ACHN (cell line): ENCODE results near the gene FRRS1L.
A peak's percentile ranks its signal among the peaks of the same experiment; 100 is the strongest.

Source experiments
- DNase-seq: peaks from one replicate; pipeline ENCODE4 v3.0.0-alpha.2; 2015
- in situ Hi-C: cut with HindIII; loops from 2 replicates; pipeline ENCODE4 v1.10.0; 2017; ENCODE audit warnings: low sequenced_read_pairs, low pct_ligation_motif_present, low pct_unique_long_range_greater_than_20kb

FRRS1L gene

GRCh38 chr9:109115931-109116526 lies 51.0 kb downstream of the FRRS1L start:
- DNase-seq, result no peak
- in situ Hi-C loops, result no loop called here

DNA sequence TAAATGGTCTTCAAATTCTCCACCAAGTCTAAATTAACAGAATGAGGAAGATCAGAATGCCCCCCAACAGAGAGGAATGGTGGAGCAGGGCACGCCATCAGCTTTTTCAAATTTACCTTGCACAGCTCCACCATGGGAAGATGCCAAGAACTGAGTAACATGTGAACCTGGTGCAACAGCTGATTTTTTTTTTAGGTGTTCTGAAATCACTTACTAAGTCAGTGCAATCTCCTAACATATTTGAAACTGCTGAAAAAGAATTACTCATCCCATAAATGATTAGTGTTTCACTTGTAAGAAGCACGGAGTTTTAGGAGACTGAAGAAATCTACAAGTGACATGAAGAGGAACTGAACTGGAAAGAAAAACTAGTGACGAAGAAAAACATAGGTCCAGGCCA lies 52.4 kb downstream of the FRRS1L start:
- in situ Hi-C loops, result no loop called here
- peak; percentile 82 for DNase-seq

DNA sequence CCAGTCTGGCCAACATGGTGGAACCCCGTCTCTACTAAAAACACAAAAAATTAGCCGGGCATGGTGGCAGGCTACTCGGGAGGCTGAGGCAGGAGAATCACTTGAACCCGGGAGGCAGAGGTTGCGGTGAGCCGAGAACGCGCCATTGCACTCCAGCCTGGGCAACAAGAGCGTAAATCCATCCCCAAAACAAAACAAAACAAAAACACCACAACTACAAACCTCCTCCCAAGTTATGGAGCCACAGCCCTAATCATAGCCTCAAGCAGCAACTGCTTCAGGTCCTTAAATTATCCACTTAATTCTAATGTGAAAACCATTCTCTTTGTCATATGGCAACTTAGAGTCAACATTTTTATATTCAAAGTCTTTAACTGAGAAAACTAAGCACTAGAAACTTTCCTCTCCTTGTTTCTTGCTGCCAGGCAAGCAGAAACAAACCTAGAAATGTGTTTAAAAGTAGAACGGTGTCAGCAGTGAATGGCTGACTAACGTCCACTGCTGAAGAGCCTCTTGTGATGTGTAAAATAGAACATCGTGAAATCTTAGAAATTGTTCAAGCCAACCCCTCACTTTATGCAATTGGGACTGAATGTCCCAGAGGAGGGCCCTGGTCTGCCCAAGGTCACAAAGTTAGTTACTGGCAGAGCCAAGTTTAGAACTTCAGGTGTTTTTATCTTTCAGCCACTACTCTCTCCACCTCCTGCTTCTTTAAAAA lies 53.0 kb downstream of the FRRS1L start:
- no peak for DNase-seq
- in situ Hi-C loops, result no loop called here

GRCh38 chr9:109113254-109113653 lies 53.8 kb downstream of the FRRS1L start:
- no peak for DNase-seq
- in situ Hi-C loops, result no loop called here

DNA sequence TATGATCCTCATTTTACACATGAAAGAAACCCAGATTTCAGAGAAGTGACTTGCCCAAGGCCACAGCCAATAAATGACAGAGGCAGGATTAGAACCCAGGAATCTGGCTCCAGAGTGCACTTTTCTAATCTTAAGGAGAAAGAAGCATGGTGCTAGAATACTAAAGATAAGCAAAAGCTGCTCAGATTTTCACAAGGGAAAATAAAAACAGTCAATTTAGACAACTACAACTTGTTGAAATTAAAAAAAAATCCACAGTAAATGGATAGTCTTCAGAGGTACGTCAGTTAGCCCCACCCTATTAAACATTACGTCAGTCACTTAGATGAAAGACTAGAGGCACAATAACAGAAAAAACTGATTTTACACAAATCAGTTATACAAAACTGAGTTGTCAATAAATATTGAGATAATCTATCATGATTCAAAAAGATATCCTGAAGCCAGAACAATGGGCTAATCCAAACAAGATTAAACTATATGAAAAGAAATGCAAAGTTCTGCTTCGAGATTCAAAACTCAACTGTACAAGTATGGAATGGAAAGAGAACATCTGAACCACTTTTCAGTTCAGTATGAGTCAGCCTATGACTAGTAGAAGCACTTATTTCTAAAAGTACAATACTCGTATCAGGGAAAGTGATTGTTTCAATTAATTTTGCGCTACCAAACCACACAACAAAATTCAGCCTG lies 56.6 kb downstream of the FRRS1L start:
- in situ Hi-C loops, result no loop called here
- peak; percentile 75 for DNase-seq

GRCh38 chr9:109109967-109110328 lies 57.1 kb downstream of the FRRS1L start:
- DNase-seq, result peak; percentile 30
- in situ Hi-C loops, result no loop called here

- DNase-seq, result peak; percentile 31
- in situ Hi-C loops, result no loop called here
Observed at GRCh38 chr9:109108318-109108717, 58.7 kb downstream of the FRRS1L start.

GRCh38 chr9:109107402-109108240 lies 59.4 kb downstream of the FRRS1L start:
- DNase-seq, result peak; percentile 71
- in situ Hi-C loops, result no loop called here

DNA sequence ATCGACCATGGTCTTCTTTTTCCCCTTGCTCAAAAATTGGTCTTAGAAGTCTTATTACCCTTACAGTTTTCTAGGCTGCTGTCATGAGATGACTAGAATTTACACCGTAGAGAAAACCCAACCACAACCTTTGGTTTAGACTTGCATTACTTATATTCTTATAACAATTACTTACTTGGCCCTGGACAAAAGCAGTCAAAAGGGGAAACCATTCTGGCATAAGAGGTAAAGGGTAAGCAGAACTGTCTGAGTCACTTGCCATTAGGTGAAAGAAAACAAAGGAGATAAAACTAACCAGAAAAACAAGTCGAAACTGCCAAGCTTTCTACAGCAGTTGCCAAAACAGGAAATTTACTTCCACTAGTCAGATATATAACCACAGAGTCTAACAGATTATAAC lies 65.2 kb downstream of the FRRS1L start:
- no peak for DNase-seq
- in situ Hi-C loops, result no loop called here

DNA sequence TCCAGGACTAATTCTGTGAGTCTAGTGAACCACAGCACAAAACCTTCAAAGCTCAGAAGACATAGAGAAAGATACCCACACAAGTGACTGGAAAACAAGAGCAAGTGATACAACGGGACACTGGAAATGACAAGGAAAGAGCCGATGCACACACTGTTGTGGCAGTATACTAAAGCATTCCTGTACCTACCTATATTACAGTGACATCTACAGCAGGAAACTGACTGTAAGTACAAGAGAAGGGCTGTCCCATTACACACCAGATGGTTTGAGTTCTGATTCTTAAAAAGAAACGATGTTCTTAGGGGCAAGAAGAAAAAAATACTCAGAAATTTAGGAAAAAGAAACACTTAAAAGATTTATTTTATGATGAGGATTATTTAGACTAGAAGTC lies 65.8 kb downstream of the FRRS1L start:
- in situ Hi-C loops, result no loop called here
- no peak for DNase-seq

- in situ Hi-C loops, result no loop called here
Observed at GRCh38 chr9:109100543-109101201, 66.4 kb downstream of the FRRS1L start.

DNA sequence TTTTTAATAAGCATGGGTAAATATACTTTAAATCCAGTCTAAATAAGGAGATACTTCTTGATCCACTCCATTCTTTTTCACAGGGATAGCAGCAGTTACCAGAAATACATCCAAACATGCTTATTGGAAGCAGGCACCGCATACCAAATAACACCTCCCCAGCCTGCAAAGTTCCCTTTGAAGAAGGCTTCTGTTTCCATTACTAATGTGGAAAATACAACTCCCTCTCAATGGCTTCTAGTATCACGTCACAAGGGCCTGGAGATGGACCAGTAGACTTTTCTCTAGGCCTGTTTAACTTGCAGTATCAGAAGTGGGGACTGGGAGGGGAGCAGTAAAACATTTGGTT lies 68.1 kb downstream of the FRRS1L start:
- in situ Hi-C loops, result no loop called here
- no peak for DNase-seq

More at GRCh38 chr9:109100543-109101201, 66.4 kb downstream of the FRRS1L start:
- DNase-seq, result no peak

GRCh38 chr9:109098171-109098959 lies 68.7 kb downstream of the FRRS1L start:
- in situ Hi-C loops, result no loop called here
- DNase-seq, result no peak

- in situ Hi-C loops, result no loop called here
- no peak for DNase-seq
Observed at GRCh38 chr9:109097146-109097545, 69.9 kb downstream of the FRRS1L start.

- DNase-seq, result no peak
- in situ Hi-C loops, result no loop called here
Observed at GRCh38 chr9:109095321-109095720, 71.7 kb downstream of the FRRS1L start.

- in situ Hi-C loops, result no loop called here
- no peak for DNase-seq
Observed at GRCh38 chr9:109094268-109094667, 72.8 kb downstream of the FRRS1L start.

- DNase-seq, result no peak
- in situ Hi-C loops, result no loop called here
Observed at GRCh38 chr9:109092587-109092986, 74.5 kb downstream of the FRRS1L start.

- in situ Hi-C loops, result no loop called here
- DNase-seq, result no peak
Observed at GRCh38 chr9:109092051-109092580, 74.9 kb downstream of the FRRS1L start.
